ENCODE results near the gene HSPA6.
"Not testable (repeated sequence)": the region's sequence is repeated elsewhere in the genome, so short reads cannot be mapped to it uniquely, and the experiment has no call there.

Gene HSPA6

DNA sequence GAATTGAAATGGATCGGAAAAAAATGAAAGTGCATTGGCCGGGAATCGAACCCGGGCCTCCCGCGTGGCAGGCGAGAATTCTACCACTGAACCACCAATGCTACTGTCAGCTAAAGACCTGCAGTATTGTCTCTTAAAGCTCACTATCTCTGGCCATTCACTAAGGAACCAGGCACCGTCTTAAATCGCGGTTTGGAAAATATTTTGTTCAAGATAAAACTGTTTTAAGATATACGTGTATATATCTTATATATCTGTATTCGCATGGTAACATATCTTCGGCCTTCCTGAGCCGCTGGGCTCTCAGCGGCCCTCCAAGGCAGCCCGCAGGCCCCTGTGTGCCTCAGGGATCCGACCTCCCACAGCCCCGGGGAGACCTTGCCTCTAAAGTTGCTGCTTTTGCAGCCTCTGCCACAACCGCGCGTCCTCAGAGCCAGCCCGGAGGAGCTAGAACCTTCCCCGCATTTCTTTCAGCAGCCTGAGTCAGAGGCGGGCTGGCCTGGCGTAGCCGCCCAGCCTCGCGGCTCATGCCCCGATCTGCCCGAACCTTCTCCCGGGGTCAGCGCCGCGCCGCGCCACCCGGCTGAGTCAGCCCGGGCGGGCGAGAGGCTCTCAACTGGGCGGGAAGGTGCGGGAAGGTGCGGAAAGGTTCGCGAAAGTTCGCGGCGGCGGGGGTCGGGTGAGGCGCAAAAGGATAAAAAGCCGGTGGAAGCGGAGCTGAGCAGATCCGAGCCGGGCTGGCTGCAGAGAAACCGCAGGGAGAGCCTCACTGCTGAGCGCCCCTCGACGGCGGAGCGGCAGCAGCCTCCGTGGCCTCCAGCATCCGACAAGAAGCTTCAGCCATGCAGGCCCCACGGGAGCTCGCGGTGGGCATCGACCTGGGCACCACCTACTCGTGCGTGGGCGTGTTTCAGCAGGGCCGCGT lies at the start of gene HSPA6:
Gene HSPA6 (plus strand): TSS at position 724 of the 925 bp plus-strand sequence. CDS start 119 bp downstream, at position 843.
- peak within 1 kb of the TSS; percentile 85 for H3K4me3 ChIP-seq
- H3K27ac ChIP-seq, result peak within 1 kb of the TSS; percentile 80
- DNase-seq (ENCODE audit: low spot score), result peak; percentile 84

DNA sequence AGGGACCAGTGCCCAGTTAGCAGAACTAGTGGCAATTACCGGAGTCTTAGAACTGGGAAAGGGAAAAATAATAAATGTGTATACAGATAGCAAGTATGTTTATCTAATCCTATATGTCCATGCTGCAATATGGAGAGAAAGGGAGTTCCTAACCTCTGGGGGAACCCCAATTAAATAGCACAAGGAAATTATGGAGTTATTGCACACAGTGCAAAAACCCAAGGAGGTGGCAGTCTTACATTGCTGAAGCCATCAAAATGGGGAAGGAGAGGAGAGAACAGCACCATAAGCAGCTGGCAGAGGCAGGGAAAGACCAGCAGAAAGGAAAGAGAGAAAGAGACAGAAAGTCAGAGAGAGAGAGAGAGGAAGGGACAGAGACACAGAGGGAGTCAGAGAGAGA lies 46.6 kb upstream of the HSPA6 start:
- DNase-seq (ENCODE audit: low spot score); H3K27ac ChIP-seq; H3K4me3 ChIP-seq: not testable (repeated sequence)

DNA sequence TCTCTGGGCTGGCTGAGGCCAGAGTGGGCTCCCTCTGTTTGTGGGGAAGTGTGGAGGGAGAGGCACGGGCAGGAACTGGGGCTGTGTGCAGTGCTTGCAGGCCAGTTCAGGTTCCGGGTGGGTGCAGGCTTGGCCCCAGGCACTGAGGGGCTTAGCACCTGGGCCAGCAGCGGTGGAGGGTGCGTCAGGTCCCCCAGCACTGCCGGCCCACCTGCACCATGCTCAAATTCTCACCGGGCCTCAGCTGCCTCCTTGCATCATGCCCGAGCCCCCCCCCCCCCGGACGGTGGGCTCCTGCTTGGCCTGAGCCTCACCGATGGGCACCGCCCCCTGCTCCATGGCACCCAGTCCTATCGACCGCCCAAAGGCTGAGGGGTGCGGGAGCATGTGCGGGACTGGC lies 45.4 kb upstream of the HSPA6 start:
- DNase-seq (ENCODE audit: low spot score), result no peak
- TF ChIP-seq, protein P1, sequence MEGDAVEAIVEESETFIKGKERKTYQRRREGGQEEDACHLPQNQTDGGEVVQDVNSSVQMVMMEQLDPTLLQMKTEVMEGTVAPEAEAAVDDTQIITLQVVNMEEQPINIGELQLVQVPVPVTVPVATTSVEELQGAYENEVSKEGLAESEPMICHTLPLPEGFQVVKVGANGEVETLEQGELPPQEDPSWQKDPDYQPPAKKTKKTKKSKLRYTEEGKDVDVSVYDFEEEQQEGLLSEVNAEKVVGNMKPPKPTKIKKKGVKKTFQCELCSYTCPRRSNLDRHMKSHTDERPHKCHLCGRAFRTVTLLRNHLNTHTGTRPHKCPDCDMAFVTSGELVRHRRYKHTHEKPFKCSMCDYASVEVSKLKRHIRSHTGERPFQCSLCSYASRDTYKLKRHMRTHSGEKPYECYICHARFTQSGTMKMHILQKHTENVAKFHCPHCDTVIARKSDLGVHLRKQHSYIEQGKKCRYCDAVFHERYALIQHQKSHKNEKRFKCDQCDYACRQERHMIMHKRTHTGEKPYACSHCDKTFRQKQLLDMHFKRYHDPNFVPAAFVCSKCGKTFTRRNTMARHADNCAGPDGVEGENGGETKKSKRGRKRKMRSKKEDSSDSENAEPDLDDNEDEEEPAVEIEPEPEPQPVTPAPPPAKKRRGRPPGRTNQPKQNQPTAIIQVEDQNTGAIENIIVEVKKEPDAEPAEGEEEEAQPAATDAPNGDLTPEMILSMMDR (IDR thresholded peaks at IDR 0.05), result no peak
- Histone ChIP-seq H3K4me3 (no peak overlapping the region), H3K27ac (no peak overlapping the region)

DNA sequence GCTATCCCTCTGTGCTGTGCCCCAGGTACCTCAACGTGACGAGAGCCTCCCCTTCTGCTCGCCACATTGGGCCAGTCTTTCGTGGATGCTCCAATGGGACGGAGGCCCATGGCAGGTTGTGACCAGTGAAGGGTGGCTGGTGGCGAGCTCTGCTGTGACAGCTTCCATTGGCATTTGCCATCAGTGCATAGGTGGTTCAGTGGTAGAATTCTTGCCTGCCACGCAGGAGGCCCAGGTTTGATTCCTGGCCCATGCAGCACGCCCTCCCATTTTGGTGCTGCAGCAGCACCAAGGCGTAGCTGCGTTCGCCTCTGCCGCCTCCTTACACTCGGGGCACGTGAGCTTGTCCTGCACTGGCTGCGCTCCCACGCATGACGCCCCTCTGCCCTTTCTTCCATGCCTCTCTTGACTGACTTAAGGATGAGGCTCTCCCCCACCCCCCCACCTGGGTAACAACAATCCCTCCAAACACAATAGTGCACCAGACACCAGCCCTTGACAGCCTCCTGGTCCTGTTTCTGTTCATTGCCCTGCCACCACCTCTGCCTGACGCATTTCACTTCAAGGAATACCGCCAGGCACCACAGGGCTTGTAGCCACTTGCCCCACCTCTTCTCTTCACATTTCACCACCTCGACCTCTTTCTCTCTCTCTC lies 43.8 kb upstream of the HSPA6 start:
- H3K4me3 ChIP-seq, result no peak overlapping the region

DNA sequence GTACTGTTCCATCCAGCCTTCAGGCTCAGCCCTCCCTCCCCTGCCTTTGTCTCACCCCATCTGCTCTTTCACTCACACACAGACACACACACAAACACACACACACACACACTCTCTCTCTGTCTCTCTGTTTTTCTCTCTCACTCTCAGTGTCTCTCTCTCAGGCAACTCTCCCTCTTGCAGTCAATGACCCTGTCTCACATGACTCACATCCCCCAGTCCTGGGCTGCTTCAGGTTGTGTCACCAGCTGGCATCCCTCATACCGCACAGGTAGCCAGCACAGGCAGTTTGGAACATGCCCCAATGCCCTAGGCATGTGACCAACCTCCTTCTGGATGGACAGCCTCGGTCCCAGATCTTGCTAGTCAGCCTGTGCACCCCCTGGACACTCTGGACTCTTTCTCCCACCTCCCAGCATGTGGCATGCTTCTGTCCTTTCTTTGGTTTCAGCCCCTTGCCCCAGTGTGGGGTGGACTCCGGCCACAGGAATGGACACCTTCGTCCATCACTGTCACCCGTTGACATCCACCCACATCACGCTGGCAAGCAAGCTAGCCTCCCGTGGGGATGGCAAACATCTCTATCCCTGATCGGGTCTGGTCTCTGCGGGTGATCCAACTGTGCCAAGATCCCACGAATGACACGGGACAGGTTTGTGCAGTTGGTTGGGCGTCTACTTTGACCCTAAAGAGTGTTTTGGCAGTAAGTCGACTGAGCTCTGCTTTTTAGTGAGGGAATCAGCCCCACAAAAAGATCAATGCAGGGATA lies 42.5 kb upstream of the HSPA6 start:
- DNase-seq (ENCODE audit: low spot score), result no peak
- Histone ChIP-seq H3K4me3 (no peak overlapping the region), H3K27ac (no peak overlapping the region)
- TF ChIP-seq, protein P1 (IDR thresholded peaks at IDR 0.05), result no peak

More for the DNA sequence above, 43.8 kb upstream of the HSPA6 start:
- DNase-seq (ENCODE audit: low spot score), result no peak
- no peak overlapping the region for H3K27ac ChIP-seq
- TF ChIP-seq, protein P1 (IDR thresholded peaks at IDR 0.05), result no peak

DNA sequence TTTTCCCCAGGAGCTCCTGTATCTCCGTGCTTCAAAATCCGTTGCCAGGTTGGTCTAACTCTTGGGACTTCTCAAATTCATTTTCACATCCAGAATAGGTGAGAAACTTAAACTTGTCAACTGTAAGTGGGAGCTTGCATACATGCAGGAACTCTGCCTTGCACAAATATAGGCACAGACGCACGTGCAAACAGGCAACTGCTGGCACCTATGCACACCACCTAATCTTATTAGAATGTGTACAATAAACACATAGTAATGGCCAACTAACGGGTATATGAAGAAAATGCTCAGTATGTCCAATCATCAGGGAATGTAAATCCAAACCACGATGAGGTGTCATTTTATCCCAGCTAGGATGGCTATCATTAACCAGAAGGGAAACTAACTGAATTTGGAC lies 41.7 kb upstream of the HSPA6 start:
- H3K4me3 ChIP-seq, result no peak overlapping the region

DNA sequence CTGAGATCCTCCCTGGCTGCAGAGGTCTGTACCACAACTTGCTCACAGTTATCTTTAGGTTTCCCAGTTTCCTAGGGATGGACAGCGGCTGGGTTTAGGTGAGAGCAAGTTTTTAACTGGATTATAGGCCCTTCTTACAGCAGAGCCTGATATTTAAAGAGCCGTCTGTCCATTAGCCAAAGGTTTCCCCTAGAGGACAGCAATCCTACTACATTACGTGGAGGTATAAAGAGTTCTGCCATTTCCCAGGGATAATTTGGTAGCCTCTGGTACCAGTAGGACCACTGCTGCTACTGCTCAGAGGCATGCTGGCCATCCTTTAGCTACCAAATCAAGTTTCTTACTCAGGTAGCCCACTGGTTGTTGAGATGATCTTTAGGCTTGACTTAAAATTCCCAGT lies 41.0 kb upstream of the HSPA6 start:
- Histone ChIP-seq H3K27ac (no peak overlapping the region), H3K4me3 (no peak overlapping the region)
- TF ChIP-seq, protein P1 (IDR thresholded peaks at IDR 0.05), result no peak
- no peak for DNase-seq (ENCODE audit: low spot score)

More for the DNA sequence above, 41.7 kb upstream of the HSPA6 start:
- DNase-seq (ENCODE audit: low spot score), result no peak
- TF ChIP-seq, protein P1 (IDR thresholded peaks at IDR 0.05), result no peak
- no peak overlapping the region for H3K27ac ChIP-seq
